Measurements from ENCODE around the gene NAA50. TPM values are rescaled to one million over a fixed set of nuclear protein-coding genes. Genes with fewer than 3 reads are reported as not detected.

Gene NAA50
- total RNA-seq, 1 experiment from 2014 or later: 268 TPM

DNA sequence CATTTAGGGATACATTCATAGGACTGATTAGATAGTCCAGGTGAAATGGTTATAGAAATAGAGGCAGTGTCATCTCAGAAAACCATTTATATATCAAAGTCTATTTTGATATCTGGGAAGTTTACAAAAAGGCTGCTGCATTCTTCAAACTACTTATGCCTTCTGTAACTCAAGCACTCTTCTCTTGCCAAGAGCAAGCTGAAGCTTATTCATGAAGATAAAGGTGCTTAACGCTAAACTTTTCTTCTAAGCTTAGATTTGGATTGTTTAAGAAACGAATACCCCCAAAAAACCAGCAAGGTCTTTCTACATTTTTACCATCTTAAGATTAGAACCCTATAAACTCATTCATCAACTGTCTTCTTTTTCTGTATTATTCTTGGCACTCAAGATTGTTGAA is 26.3 kb downstream of the NAA50 start:
- ChIA-PET CTCF (no interaction called here), POLR2A (ENCODE audit: low non-redundant PET) (no interaction called here)
- BruUV-seq (replicated peaks): no TSS peak
- peaks cover 68% of the 10 kb centered on the region for H3K36me3 ChIP-seq (ENCODE audit: insufficient read depth, low read length, poor library complexity, severe bottlenecking)
- H3K27me3 ChIP-seq (replicated peaks; ENCODE audit: insufficient read depth, low read depth, low read length, poor library complexity): no peaks in the 10 kb centered on the region
- intact Hi-C loops (cut with micrococcal nuclease; ENCODE audit: unreplicated experiment): no loop called here
- no peaks in the 10 kb centered on the region for H3K9me3 ChIP-seq (ENCODE audit: low read depth, low read length, poor library complexity, severe bottlenecking)
- DNase-seq (ENCODE audit: low spot score): no peak
- no peaks in the 10 kb centered on the region for H3K4me1 ChIP-seq (ENCODE audit: insufficient read depth, low read length, poor library complexity, severe bottlenecking)
- TF ChIP-seq, protein P1, sequence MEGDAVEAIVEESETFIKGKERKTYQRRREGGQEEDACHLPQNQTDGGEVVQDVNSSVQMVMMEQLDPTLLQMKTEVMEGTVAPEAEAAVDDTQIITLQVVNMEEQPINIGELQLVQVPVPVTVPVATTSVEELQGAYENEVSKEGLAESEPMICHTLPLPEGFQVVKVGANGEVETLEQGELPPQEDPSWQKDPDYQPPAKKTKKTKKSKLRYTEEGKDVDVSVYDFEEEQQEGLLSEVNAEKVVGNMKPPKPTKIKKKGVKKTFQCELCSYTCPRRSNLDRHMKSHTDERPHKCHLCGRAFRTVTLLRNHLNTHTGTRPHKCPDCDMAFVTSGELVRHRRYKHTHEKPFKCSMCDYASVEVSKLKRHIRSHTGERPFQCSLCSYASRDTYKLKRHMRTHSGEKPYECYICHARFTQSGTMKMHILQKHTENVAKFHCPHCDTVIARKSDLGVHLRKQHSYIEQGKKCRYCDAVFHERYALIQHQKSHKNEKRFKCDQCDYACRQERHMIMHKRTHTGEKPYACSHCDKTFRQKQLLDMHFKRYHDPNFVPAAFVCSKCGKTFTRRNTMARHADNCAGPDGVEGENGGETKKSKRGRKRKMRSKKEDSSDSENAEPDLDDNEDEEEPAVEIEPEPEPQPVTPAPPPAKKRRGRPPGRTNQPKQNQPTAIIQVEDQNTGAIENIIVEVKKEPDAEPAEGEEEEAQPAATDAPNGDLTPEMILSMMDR (conservative IDR thresholded peaks at IDR 0.05; ENCODE audit: low read depth, low read length): no peak
- no peak for TF ChIP-seq EZH2 (IDR thresholded peaks at IDR 0.05; ENCODE audit: borderline replicate concordance, low read depth, low read length, poor library complexity, severe bottlenecking)
- H3K4me3 ChIP-seq (ENCODE audit: low read depth, low read length, poor library complexity, severe bottlenecking): no peak overlapping the region
- no peak overlapping the region for H3K27ac ChIP-seq (ENCODE audit: low read depth, low read length, poor library complexity, severe bottlenecking)

DNA sequence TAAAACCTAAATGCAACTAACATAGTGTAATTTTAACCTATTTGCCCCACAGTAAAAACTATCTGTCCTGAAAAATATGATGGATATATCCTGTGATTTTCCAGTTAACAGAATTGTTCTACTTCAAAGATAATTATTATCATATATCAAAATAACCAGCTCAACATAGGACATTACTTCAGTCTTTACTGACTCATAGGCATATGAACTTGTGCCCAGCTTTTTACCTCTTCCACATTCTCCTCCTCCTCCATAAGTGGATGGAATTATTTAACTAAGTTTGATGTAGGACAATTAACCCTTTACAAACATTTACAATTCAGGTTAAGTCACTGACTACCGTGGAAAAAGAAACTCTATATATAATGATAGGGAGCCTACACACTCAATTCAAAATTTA is 26.8 kb downstream of the NAA50 start:
- Histone ChIP-seq H3K27ac (ENCODE audit: low read depth, low read length, poor library complexity, severe bottlenecking) (no peak overlapping the region), H3K4me1 (ENCODE audit: insufficient read depth, low read length, poor library complexity, severe bottlenecking) (no peaks in the 10 kb centered on the region), H3K36me3 (ENCODE audit: insufficient read depth, low read length, poor library complexity, severe bottlenecking) (peaks cover 66% of the 10 kb centered on the region), H3K27me3 (replicated peaks; ENCODE audit: insufficient read depth, low read depth, low read length, poor library complexity) (no peaks in the 10 kb centered on the region), H3K4me3 (ENCODE audit: low read depth, low read length, poor library complexity, severe bottlenecking) (no peak overlapping the region), H3K9me3 (ENCODE audit: low read depth, low read length, poor library complexity, severe bottlenecking) (no peaks in the 10 kb centered on the region)
- ChIA-PET POLR2A (ENCODE audit: low non-redundant PET) (no interaction called here), CTCF (no interaction called here)
- intact Hi-C loops (cut with micrococcal nuclease; ENCODE audit: unreplicated experiment): no loop called here
- TF ChIP-seq EZH2 (IDR thresholded peaks at IDR 0.05; ENCODE audit: borderline replicate concordance, low read depth, low read length, poor library complexity, severe bottlenecking): no peak
- TF ChIP-seq, protein P1 (conservative IDR thresholded peaks at IDR 0.05; ENCODE audit: low read depth, low read length): no peak
- DNase-seq (ENCODE audit: low spot score): no peak
- BruUV-seq (replicated peaks): TSS peak; percentile 35

DNA sequence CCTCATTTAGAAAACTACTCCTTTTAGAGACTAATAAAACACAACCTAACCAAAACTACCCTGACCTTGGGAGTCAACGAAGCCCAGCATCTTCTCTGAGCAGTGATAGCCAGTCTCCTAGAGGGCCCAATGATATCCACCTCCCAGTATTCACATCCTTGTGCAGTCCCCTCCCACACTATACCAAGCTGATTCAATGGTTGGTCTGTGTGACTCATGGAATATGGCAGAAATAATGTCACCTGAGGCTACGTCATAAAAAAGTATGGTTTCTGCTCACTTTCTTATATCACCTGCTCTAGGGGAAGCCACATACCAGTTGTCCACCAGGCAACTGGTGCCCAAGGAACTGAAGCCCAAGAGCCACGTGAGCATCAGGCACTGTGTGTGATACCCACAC is 28.2 kb downstream of the NAA50 start:
- intact Hi-C loops (cut with micrococcal nuclease; ENCODE audit: unreplicated experiment): no loop called here
- no TSS peak for BruUV-seq (replicated peaks)
- no peaks in the 10 kb centered on the region for H3K4me1 ChIP-seq (ENCODE audit: insufficient read depth, low read length, poor library complexity, severe bottlenecking)
- ChIA-PET CTCF (no interaction called here), POLR2A (ENCODE audit: low non-redundant PET) (no interaction called here)
- no peak overlapping the region for H3K27ac ChIP-seq (ENCODE audit: low read depth, low read length, poor library complexity, severe bottlenecking)
- H3K27me3 ChIP-seq (replicated peaks; ENCODE audit: insufficient read depth, low read depth, low read length, poor library complexity): no peaks in the 10 kb centered on the region
- peaks cover 55% of the 10 kb centered on the region for H3K36me3 ChIP-seq (ENCODE audit: insufficient read depth, low read length, poor library complexity, severe bottlenecking)
- TF ChIP-seq, protein P1 (conservative IDR thresholded peaks at IDR 0.05; ENCODE audit: low read depth, low read length): no peak
- TF ChIP-seq EZH2 (IDR thresholded peaks at IDR 0.05; ENCODE audit: borderline replicate concordance, low read depth, low read length, poor library complexity, severe bottlenecking): no peak
- no peak for DNase-seq (ENCODE audit: low spot score)
- H3K4me3 ChIP-seq (ENCODE audit: low read depth, low read length, poor library complexity, severe bottlenecking): no peak overlapping the region
- no peaks in the 10 kb centered on the region for H3K9me3 ChIP-seq (ENCODE audit: low read depth, low read length, poor library complexity, severe bottlenecking)
